SK-N-SH (cell line): Measurements from ENCODE around the gene GXYLT2. TPM values are rescaled to one million over a fixed set of nuclear protein-coding genes. Genes with fewer than 3 reads are reported as not detected.

ENCODE experiments used
- CTCF ChIA-PET: fragments of 300-600, 350-600 bp; formaldehyde crosslinking; extraction: SDS; loops from one replicate; lab custom pipeline; 2021; lab: Yijun Ruan, JAX
- POLR2A ChIA-PET: fragments of 350-600 bp; sonication (Branson Sonifier 250); formaldehyde crosslinking; extraction: SDS; loops from one replicate; lab custom pipeline; 2020; ENCODE audit warnings: antibody characterized with exemption, inconsistent platforms; lab: Yijun Ruan, JAX
- DNase-seq: peaks from one replicate; pipeline ENCODE4 v3.0.0; 2012
- H2AFZ ChIP-seq: fragments of 200-600 bp; sonication (generic); 2 replicates; pipeline ENCODE4 v1.8.1; 2016; ENCODE audit warnings: antibody characterized with exemption, mild to moderate bottlenecking, low read depth
- H3F3A ChIP-seq: fragments of 200-600 bp; sonication (generic); replicated peaks from 2 replicates; pipeline ENCODE3; 2016; ENCODE audit warnings: antibody characterized with exemption, mild to moderate bottlenecking; ENCODE audit not compliant: insufficient read depth
- H3K27ac ChIP-seq, 2 experiments: fragments of 200-500 bp in 1 of 2; fragments of 200-600 bp in 1 of 2; sonication (Bioruptor generic) in 1 of 2; sonication (generic), shearing (Covaris generic) in 1 of 2; 2 replicates each; pipeline versions ENCODE4 v1.5.1 to v1.6.1; 2014 to 2016; ENCODE audit warnings: low read depth in 2 of 2, inconsistent platforms in 1 of 2, low read length in 1 of 2, mild to moderate bottlenecking in 1 of 2, mixed read lengths in 1 of 2
- H3K27me3 ChIP-seq: fragments of 200-600 bp; sonication (generic), shearing (Covaris generic); 2 replicates; pipeline ENCODE4 v1.6.1; 2016; ENCODE audit warnings: mixed run types; ENCODE audit not compliant: insufficient read depth
- H3K36me3 ChIP-seq, 2 experiments: fragments of 200-500 bp in 1 of 2; fragments of 200-600 bp in 1 of 2; sonication (Bioruptor generic) in 1 of 2; sonication (generic) in 1 of 2; replicated peaks in 1 of 2; 2 replicates each; pipeline versions ENCODE3 to v1.5.1; 2014 to 2016; ENCODE audit warnings: low read length in 1 of 2, mild to moderate bottlenecking in 1 of 2; ENCODE audit not compliant: insufficient read depth in 2 of 2, control insufficient read depth in 1 of 2
- H3K4me1 ChIP-seq, 2 experiments: fragments of 200-500 bp in 1 of 2; fragments of 200-600 bp in 1 of 2; sonication (Bioruptor generic) in 1 of 2; sonication (generic), shearing (Covaris generic) in 1 of 2; 2 replicates each; pipeline versions ENCODE4 v1.5.1 to v1.6.1; 2014 to 2016; ENCODE audit warnings: low read depth in 1 of 2, low read length in 1 of 2, mixed run types in 1 of 2; ENCODE audit not compliant: insufficient read depth in 2 of 2, control insufficient read depth in 1 of 2
- H3K4me2 ChIP-seq: fragments of 200-600 bp; sonication (generic), shearing (Covaris generic); 2 replicates; pipeline ENCODE4 v1.6.1; 2017; ENCODE audit warnings: mixed run types
- H3K4me3 ChIP-seq, 2 experiments: fragments of 200-500 bp in 1 of 2; fragments of 200-600 bp in 1 of 2; sonication (Bioruptor generic) in 1 of 2; sonication (generic), shearing (Covaris generic) in 1 of 2; 2 replicates each; pipeline versions ENCODE4 v1.5.1 to v1.8.1; 2014 to 2016; ENCODE audit warnings: low read depth in 2 of 2, inconsistent platforms in 1 of 2, low read length in 1 of 2, mild to moderate bottlenecking in 1 of 2, mixed read lengths in 1 of 2, moderate library complexity in 1 of 2
- H3K79me2 ChIP-seq: fragments of 200-600 bp; sonication (generic); 2 replicates; pipeline ENCODE4 v1.8.1; 2017; ENCODE audit warnings: mild to moderate bottlenecking; ENCODE audit not compliant: insufficient read depth
- H3K9ac ChIP-seq: fragments of 200-600 bp; sonication (generic); 2 replicates; pipeline ENCODE4 v1.6.1; 2017; ENCODE audit warnings: mixed run types
- H3K9me2 ChIP-seq: fragments of 200-600 bp; sonication (generic); 2 replicates; pipeline ENCODE4 v1.6.1; 2017; ENCODE audit warnings: mixed run types
- H3K9me3 ChIP-seq: fragments of 200-600 bp; sonication (generic); 2 replicates; pipeline ENCODE4 v1.6.1; 2017; ENCODE audit warnings: mixed run types, mild to moderate bottlenecking, moderate library complexity
- H4K20me1 ChIP-seq: fragments of 200-600 bp; sonication (generic); 2 replicates; pipeline ENCODE4 v1.6.1; 2017; ENCODE audit warnings: mild to moderate bottlenecking, mixed run types; ENCODE audit not compliant: insufficient read depth
- CHD2 ChIP-seq: fragments of 150-350 bp; IDR thresholded peaks from 2 replicates; pipeline ENCODE4 v1.6.1; 2018; ENCODE audit warnings: low read length; ENCODE audit not compliant: partially characterized antibody
- ELF1 ChIP-seq: IDR thresholded peaks from 2 replicates; pipeline ENCODE4 v1.4.0; 2012
- EP300 ChIP-seq, 2 experiments: IDR thresholded peaks; 2 replicates each; pipeline versions ENCODE4 v1.4.0 to v1.6.1; 2012; ENCODE audit warnings: borderline replicate concordance in 1 of 2, low read depth in 1 of 2, low read length in 1 of 2
- EZH2phosphoT487 ChIP-seq: fragments of 200-600 bp; sonication (generic); IDR thresholded peaks from 2 replicates; pipeline ENCODE4 v1.6.1; 2017; ENCODE audit warnings: low read depth, mixed run types, mild to moderate bottlenecking, antibody characterized with exemption, moderate library complexity, borderline replicate concordance
- FOSL2 ChIP-seq: IDR thresholded peaks from 2 replicates; pipeline ENCODE4 v1.4.0; 2012; ENCODE audit warnings: low read depth, mild to moderate bottlenecking, moderate library complexity, borderline replicate concordance
- GABPA ChIP-seq: IDR thresholded peaks from 2 replicates; pipeline ENCODE4 v1.4.0; 2012; ENCODE audit warnings: low read depth, mild to moderate bottlenecking
- JUND ChIP-seq: IDR thresholded peaks from 2 replicates; pipeline ENCODE4 v1.4.0; 2012
- MEF2A ChIP-seq: IDR thresholded peaks from 2 replicates; pipeline ENCODE4 v1.4.0; 2012; ENCODE audit warnings: low read depth, borderline replicate concordance
- NFIC ChIP-seq: IDR thresholded peaks from 2 replicates; pipeline ENCODE4 v1.4.0; 2012; ENCODE audit warnings: borderline replicate concordance
- RCOR1 ChIP-seq: fragments of 150-350 bp; IDR thresholded peaks from 2 replicates; pipeline ENCODE4 v1.6.1; 2017; ENCODE audit warnings: antibody characterized with exemption, low read length
- RXRA ChIP-seq: IDR thresholded peaks from 2 replicates; pipeline ENCODE4 v1.4.0; 2012; ENCODE audit warnings: low read depth, mild to moderate bottlenecking, borderline replicate concordance
- SMC3 ChIP-seq: IDR thresholded peaks from 2 replicates; pipeline ENCODE4 v1.6.1; 2012; ENCODE audit warnings: low read depth, low read length, improper control_type of control experiment
- TAF1 ChIP-seq: IDR thresholded peaks from 2 replicates; pipeline ENCODE4 v1.6.1; 2012; ENCODE audit warnings: low read depth, mild to moderate bottlenecking, low read length, moderate library complexity, borderline replicate concordance
- TCF12 ChIP-seq: IDR thresholded peaks from 2 replicates; pipeline ENCODE4 v1.4.0; 2012
- TEAD4 ChIP-seq: IDR thresholded peaks from 2 replicates; pipeline ENCODE4 v1.4.0; 2012; ENCODE audit warnings: mild to moderate bottlenecking, borderline replicate concordance; ENCODE audit not compliant: insufficient read depth
- WGBS: methylation state at CpG from one replicate; pipeline ENCODE4 v1.1.6; 2017; ENCODE audit warnings: low lambda C conversion rate; 5-methylcytosine and 5-hydroxymethylcytosine counted together
- polyA plus RNA-seq, 3 experiments: library from polyadenylated mRNA; depleted of rRNA; stranded (reverse); fragments of >200 nt; gene quantifications; 2 replicates each; pipeline ENCODE4 v1.2.3, GENCODE V29; 2012
- TF ChIP-seq, protein P1 (sequence below): IDR thresholded peaks from 2 replicates; pipeline ENCODE4; 2012
- TF ChIP-seq, protein P2 (sequence below): IDR thresholded peaks from 2 replicates; pipeline ENCODE4 v1.4.0; 2012; ENCODE audit warnings: low read depth, borderline replicate concordance
- TF ChIP-seq, protein P3 (sequence below): fragments of 150-350 bp; IDR thresholded peaks from 2 replicates; pipeline ENCODE4 v1.6.1; 2016; ENCODE audit warnings: mild to moderate bottlenecking, low read depth, low read length
- TF ChIP-seq, protein P4 (sequence below): IDR thresholded peaks from 2 replicates; pipeline ENCODE4 v1.6.1; 2012; ENCODE audit warnings: mild to moderate bottlenecking, low read depth, low read length, moderate library complexity
- TF ChIP-seq, protein P5 (sequence below): IDR thresholded peaks from 2 replicates; pipeline ENCODE4 v1.4.0; 2012; ENCODE audit warnings: low read depth, borderline replicate concordance

The GXYLT2 gene
- polyA plus RNA-seq, 1 of the 3 experiments (the other 2 are of a cell fraction): 9.1 TPM

DNA sequence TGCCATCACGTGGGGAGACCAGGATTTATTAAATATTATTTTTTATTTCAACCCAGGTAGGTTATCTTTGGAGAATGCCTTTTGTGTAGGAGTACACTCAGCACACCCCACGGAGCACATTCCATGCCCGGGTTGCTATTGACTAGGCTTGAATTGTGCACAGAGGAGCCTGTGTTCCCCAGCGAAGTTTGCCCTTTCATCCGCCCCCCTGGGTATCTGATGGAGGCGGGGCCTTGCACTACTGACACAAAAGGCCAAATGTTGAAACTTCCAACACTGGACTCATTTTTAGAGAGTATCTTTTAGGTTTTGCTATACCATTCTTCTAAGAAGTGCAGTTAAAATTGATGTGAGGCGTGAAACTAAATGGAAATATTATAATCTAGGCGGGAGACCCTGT lies 69.5 kb downstream of the GXYLT2 start:
- H3K79me2 ChIP-seq: no peaks in the 10 kb centered on the region
- H3K9me3 ChIP-seq: no peaks in the 10 kb centered on the region
- TF ChIP-seq GABPA (no peak), RCOR1 (no peak), JUND (no peak), MEF2A (no peak), TEAD4 (no peak), RXRA (no peak), EZH2phosphoT487 (no peak), EP300 (IDR thresholded peaks at IDR 0.05; ENCODE audit: borderline replicate concordance in 1 of 2, low read depth in 1 of 2, low read length in 1 of 2) (no peak), FOSL2 (no peak), TAF1 (no peak)
- TF ChIP-seq, protein P1, sequence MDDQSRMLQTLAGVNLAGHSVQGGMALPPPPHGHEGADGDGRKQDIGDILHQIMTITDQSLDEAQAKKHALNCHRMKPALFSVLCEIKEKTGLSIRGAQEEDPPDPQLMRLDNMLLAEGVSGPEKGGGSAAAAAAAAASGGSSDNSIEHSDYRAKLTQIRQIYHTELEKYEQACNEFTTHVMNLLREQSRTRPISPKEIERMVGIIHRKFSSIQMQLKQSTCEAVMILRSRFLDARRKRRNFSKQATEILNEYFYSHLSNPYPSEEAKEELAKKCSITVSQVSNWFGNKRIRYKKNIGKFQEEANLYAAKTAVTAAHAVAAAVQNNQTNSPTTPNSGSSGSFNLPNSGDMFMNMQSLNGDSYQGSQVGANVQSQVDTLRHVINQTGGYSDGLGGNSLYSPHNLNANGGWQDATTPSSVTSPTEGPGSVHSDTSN: no peak
- TF ChIP-seq, protein P2, sequence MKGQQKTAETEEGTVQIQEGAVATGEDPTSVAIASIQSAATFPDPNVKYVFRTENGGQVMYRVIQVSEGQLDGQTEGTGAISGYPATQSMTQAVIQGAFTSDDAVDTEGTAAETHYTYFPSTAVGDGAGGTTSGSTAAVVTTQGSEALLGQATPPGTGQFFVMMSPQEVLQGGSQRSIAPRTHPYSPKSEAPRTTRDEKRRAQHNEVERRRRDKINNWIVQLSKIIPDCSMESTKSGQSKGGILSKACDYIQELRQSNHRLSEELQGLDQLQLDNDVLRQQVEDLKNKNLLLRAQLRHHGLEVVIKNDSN: no peak
- TF ChIP-seq, protein P3, sequence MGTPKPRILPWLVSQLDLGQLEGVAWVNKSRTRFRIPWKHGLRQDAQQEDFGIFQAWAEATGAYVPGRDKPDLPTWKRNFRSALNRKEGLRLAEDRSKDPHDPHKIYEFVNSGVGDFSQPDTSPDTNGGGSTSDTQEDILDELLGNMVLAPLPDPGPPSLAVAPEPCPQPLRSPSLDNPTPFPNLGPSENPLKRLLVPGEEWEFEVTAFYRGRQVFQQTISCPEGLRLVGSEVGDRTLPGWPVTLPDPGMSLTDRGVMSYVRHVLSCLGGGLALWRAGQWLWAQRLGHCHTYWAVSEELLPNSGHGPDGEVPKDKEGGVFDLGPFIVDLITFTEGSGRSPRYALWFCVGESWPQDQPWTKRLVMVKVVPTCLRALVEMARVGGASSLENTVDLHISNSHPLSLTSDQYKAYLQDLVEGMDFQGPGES: no peak
- DNase-seq: no peak
- H3F3A ChIP-seq: no peaks in the 10 kb centered on the region
- no peak overlapping the region for H2AFZ ChIP-seq
- peaks cover 0 to 8% of the 10 kb centered on the region in 2 experiments for H3K36me3 ChIP-seq
- CTCF ChIA-PET: no interaction called here
- WGBS: 90% methylated on average over 8 of the region's 8 CpGs
- no peaks in the 10 kb centered on the region for H4K20me1 ChIP-seq
- H3K27me3 ChIP-seq: no peaks in the 10 kb centered on the region
- H3K4me2 ChIP-seq: no peak overlapping the region
- H3K27ac ChIP-seq: no peak overlapping the region
- H3K9ac ChIP-seq: no peak overlapping the region
- no peaks in the 10 kb centered on the region for H3K9me2 ChIP-seq
- POLR2A ChIA-PET: no interaction called here
- no peak overlapping the region for H3K4me3 ChIP-seq
- H3K4me1 ChIP-seq: peaks cover 0 to 4% of the 10 kb centered on the region in 2 experiments; a peak in 1 of 4 replicates

DNA sequence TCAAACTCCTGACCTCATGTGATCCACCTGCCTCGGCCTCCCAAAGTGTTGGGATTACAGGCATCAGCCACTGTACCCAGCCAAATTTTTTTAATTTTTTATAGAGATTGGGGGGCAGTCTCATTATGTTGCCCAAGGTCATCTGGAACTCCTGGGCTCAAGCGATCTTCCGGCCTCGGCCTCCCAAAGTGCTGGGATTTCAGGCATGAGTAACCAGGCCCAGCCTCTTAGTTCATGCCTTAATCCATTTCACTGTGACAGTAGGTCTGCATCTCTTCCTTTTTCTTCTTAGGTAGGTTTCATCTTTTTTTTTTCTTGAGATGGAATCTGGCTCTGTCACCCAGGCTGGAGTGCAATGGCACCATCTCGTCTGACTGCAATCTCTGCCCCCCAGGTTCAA lies 71.5 kb downstream of the GXYLT2 start:
- H4K20me1 ChIP-seq: no peaks in the 10 kb centered on the region
- no peaks in the 10 kb centered on the region for H3K27me3 ChIP-seq
- 87% methylated on average over 4 of the region's 5 CpGs for WGBS
- ChIA-PET CTCF (interaction anchor here (1.1 kb wide), 1 partner anchor 19 kb away, joined by 3 read pairs; no protein-coding TSS in a partner anchor), POLR2A (no interaction called here)
- H3K9me3 ChIP-seq: no peaks in the 10 kb centered on the region
- H3K9ac ChIP-seq: no peak overlapping the region
- no peak overlapping the region for H3K4me2 ChIP-seq
- H3K9me2 ChIP-seq: no peaks in the 10 kb centered on the region
- H3F3A ChIP-seq: no peaks in the 10 kb centered on the region
- DNase-seq: no peak
- H3K36me3 ChIP-seq: peaks cover 0 to 8% of the 10 kb centered on the region in 2 experiments
- H3K4me3 ChIP-seq: no peak overlapping the region
- H2AFZ ChIP-seq: no peak overlapping the region
- H3K27ac ChIP-seq: no peak overlapping the region
- no peaks in the 10 kb centered on the region for H3K79me2 ChIP-seq
- H3K4me1 ChIP-seq: peaks cover 0 to 4% of the 10 kb centered on the region in 2 experiments; a peak in 1 of 4 replicates
- TF ChIP-seq EP300 (IDR thresholded peaks at IDR 0.05; ENCODE audit: borderline replicate concordance in 1 of 2, low read depth in 1 of 2, low read length in 1 of 2) (no peak), TCF12 (no peak), ELF1 (no peak), SMC3 (no peak), NFIC (no peak), JUND (no peak), CHD2 (no peak)
- TF ChIP-seq, protein P4, sequence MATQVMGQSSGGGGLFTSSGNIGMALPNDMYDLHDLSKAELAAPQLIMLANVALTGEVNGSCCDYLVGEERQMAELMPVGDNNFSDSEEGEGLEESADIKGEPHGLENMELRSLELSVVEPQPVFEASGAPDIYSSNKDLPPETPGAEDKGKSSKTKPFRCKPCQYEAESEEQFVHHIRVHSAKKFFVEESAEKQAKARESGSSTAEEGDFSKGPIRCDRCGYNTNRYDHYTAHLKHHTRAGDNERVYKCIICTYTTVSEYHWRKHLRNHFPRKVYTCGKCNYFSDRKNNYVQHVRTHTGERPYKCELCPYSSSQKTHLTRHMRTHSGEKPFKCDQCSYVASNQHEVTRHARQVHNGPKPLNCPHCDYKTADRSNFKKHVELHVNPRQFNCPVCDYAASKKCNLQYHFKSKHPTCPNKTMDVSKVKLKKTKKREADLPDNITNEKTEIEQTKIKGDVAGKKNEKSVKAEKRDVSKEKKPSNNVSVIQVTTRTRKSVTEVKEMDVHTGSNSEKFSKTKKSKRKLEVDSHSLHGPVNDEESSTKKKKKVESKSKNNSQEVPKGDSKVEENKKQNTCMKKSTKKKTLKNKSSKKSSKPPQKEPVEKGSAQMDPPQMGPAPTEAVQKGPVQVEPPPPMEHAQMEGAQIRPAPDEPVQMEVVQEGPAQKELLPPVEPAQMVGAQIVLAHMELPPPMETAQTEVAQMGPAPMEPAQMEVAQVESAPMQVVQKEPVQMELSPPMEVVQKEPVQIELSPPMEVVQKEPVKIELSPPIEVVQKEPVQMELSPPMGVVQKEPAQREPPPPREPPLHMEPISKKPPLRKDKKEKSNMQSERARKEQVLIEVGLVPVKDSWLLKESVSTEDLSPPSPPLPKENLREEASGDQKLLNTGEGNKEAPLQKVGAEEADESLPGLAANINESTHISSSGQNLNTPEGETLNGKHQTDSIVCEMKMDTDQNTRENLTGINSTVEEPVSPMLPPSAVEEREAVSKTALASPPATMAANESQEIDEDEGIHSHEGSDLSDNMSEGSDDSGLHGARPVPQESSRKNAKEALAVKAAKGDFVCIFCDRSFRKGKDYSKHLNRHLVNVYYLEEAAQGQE: no peak
- TF ChIP-seq, protein P5, sequence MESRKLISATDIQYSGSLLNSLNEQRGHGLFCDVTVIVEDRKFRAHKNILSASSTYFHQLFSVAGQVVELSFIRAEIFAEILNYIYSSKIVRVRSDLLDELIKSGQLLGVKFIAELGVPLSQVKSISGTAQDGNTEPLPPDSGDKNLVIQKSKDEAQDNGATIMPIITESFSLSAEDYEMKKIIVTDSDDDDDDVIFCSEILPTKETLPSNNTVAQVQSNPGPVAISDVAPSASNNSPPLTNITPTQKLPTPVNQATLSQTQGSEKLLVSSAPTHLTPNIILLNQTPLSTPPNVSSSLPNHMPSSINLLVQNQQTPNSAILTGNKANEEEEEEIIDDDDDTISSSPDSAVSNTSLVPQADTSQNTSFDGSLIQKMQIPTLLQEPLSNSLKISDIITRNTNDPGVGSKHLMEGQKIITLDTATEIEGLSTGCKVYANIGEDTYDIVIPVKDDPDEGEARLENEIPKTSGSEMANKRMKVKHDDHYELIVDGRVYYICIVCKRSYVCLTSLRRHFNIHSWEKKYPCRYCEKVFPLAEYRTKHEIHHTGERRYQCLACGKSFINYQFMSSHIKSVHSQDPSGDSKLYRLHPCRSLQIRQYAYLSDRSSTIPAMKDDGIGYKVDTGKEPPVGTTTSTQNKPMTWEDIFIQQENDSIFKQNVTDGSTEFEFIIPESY: no peak
